Cerebellar nuclear complex (tissue), 1 donor: ENCODE results near the gene PRPF8.

Experiments used
- DNase-seq, 2 experiments: peaks; one replicate each; lab custom pipeline; 2025; lab: John Stamatoyannopoulos, UW

The PRPF8 gene

DNA sequence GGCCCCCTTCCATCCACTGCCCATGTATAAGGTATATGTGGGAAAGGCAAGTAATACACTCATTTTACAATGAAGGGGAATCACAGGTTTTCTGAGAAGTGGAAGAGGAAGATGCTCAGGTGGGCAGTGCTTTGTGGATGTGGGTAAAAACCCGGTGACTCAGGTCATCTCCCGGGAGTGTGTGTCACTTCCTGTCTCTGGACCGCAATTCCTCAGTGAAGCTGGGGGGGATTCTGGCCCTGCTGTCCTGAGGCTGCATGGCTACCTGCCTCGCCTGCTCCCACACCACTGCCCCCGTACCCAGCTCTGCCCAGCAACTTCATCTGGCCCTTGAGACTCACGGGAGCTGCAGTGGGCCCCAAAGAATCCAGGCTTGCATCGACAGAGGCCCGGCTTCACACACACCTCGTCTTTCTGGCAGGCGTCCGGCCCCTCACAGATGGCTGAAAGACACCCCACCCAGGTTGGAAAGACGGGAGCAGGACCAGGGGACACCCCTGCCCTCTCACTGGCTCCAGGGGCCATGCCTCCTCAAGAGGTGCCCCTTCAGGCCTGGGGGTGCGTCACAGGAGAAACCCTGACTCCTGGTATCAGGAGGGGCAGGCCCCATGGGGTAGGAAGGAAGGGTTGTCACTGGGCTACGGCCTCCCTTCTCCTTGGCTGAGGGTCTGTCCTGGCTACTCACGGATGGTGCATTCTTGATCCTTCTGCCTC, 40.0 kb downstream of the PRPF8 start:
- no peak for DNase-seq

DNA sequence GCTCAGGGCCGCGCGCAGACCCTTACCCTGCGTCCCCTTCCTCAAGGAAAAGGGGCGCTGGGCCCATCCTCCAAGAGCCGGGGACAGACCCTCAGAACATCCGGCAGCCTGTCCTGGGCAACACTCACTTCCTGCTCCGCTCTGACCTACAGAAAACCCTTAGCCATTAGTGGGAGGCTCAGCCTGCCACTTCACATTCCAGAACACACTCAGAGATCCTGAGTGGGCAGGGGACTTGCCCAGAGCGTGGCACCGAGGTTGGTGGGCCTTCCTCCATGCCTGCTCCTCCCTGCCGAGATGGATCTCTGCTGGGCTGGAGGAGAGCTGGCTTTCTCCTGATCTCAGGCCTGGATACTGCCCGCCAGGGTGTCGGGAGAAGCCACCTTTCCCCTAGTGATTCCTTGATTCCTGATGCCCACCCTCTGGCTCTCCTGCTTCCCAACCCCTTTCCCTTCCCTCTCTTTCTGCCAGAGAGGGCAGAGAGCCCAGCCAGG, 40.6 kb downstream of the PRPF8 start:
- no peak for DNase-seq

DNA sequence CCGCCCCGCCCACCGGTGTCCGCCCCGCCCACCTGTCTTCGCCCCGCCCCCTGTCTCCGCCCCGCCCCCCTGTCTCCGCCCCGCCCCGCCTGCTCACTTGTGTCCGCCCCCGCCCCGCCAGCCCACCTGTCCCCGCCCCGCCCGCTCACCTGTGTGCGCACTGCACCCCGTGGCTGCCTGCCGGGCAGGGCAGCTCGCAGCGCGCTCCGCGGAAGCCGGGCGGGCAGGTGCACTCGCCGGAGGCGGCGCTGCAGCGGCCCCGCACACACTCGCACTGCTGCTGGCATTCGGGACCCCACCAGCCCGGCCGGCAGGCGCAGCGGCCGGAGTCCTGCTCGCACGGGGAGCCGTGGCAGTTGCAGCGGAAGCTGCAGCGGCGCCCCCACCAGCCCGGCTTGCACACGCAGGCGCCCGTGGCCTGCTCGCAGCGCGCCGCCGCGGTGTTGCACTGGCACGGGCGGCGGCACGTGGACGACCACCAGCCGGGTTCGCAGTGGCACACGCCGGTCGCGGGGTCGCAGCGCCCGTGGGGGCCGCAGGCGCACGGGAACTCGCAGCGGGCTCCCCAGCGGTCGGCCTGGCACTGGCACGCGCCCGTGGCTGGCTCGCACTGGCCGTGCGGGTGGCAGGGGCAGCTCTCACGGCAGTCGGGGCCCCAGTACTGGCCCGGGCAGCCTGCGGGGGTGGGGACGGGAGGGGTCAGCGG, 41.2 kb downstream of the PRPF8 start:
- no peak for DNase-seq

DNA sequence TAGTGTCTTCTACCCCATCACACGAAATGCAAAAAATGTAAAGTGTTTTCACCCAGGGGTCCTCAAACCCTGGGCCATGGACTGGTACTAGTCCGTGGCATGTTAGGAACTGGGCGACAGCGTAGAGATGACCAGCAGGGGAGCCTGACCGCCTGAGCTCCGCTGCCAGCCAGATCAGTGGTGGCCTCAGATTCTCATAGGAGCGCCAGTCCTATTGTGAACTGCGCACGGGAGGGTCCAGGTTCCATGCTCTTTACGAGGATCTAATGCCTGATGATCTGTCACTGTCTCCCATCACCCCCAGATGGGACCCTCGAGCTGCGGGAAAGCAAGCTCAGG, 43.6 kb downstream of the PRPF8 start:
- DNase-seq, result no peak

DNA sequence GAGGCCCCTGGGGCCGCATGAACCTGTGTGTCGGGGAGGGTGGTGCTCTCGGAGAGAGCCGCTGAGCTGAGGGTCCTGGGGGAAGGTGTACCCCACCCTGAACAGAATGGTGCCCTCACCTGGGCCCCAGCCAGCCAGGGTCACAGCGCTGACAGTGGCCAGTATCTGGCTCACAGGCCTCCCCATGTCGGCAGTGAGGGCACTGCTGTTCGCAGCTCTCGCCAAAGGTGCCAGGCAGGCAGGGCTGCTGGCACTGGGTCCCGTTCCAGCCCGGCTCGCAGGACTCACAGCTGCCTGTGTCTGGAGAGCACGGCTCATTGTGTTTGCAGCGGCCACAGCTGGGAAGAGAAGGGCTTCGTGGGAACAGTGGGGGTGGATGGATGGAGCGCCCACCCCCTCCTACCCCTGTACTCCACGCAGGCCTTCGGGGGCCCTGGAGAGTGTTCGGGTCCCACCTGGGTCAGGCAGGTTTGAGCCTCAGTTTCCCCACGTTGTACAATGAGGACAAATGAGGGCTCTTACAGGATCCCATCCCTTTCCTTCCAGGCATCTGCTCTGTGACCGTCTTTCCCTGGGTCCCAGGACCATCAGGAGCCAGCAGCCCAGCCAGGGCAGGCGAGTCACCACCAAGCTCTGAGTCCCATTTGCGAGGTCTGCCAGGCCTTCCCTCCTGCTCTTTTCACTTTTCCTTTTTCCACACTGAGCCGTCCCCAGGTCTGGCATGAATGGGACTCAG, 44.2 kb downstream of the PRPF8 start:
- DNase-seq, result no peak

DNA sequence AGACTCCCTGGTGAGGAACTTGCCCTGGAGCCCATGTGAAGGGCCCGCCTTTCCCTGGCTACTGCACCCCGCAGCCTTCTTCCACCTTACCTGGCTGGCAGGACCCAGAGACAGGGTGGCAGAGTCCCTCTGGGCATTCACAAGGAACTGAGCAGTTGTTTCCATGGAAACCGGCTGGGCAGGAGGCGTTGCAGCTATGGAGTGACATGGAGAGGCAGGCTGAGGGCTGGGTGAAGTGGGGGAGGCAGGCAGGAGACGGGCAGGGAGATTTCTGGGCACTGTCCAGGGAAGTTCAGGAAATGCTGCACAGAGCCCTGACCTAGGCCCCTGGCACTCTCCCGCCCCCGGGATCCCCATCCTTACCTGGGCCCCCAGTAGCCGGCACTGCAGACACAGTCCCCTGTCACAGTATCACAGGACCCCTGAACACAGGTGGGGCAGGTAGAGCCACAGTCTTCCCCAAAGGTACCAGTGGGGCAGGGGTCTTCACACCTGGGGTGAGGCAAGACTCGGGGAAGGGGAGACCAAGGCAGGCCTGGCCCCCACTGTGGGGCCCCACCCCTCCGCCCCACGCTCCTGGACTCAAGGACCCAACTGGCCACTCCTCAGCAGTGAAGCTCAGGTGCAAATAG, 45.0 kb downstream of the PRPF8 start:
- no peak for DNase-seq

DNA sequence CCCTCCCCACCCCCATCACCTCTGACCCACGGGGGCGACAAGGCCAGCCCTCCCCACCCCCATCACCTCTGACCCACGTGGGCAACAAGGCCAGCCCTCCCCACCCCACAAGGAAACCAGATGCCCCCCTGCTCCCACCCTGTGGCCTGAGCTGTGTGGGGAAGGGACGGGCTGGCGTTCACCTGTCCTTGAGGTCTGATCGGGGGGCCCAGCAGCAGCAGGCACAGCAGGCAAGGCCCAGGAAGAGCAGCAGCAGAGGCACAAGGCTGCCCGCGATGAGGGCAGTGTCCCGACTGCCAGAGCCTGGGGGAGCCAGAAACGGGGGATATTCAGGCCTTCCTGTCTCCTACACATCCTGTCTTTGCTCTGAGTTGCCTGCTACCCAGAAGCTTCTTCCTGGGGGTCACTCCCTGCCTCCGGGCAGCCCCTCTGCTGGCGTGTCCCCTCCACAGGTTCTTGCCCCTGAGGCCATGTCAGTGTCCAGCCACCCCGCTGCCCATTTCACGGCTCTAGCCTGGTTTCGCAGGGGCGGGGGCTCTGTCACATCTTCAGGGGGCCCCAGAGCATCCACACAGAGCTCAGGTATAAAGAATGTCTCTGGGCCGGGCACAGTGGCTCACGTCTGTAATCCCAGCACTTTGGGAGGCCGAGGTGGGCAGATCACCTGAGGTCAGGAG, 45.9 kb downstream of the PRPF8 start:
- DNase-seq, result no peak

DNA sequence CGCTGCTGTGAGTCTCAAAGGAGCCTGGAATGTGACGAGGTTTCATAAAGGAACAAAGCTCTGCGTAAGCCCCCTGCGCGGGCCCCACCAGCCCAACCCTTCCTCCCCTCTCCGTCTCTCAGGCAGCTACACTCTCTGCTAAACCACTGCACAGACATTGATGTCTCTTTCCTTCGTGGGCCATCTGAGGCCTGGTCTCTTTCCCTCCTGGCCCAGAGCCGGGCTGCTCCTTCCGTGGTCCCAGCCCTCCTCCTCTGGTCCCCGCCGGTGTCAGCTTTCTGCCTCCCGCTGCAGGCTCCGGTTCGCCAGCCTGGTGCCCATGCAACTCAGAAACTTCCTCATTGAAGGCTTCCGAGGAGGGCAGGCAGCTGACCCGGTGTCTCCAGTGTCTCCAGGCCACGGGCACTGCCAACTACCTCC, 46.5 kb downstream of the PRPF8 start:
- no peak for DNase-seq

DNA sequence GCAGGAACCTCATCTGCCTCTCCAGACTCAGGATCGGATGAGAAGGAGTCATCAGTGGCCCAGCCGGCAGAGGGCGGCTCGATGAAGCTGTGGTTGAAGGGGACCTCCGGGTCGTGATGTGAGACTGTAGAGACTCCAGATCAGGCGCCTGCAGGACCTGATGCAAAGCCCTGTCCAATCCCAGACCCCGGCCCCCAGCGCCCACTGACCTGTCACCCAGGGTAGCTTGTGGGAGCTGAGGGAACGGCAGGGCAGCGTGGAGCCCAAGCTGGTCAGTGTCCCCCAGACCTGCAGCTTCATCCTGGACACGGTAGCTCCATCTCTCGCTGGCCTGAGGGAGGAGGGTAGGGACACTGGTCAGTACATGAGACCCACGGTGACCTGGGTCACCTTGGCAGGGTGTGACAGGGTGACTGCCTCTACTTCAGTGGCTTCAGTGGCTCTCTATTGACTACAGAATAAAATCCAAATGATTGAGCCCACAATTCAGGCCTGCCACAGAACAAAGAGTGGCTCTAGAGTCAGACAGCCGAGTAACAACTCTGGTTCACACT, 47.9 kb downstream of the PRPF8 start:
- no peak for DNase-seq

DNA sequence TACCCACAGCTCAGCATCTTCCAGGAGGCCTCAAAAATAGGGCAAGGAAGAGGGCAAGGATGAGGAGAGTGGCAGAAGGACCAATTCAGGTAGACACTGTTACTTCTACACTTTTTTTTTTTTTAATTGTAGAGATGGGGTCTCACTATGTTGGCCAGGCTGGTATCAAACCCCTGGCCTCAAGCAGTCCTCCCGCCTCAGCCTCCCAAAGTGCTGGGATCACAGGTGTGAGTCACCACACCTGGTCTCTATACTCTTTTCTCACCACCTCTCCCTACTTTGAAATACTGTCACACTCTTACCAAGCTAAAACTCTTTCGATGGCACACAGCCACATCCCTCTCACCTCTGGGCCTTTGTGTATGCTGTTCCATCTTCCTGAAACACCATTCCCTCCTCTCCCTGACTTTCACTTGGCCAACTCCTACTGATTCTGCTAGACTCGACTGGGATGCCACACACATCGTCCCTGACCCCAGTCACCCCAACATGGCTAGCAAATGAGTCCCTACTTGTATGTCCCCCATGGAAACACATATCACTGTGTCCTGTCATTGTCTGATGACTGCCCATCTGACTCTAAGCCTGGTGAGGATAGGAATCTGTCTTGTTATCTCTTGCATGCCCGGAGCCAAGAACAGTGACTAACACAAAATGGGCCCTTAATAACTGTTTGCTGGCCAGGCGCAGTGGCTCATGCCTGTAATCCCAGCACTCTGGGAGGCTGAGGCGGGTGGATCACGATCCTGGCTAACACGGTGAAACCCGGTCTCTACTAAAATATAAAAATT, 48.8 kb downstream of the PRPF8 start:
- DNase-seq, result no peak

DNA sequence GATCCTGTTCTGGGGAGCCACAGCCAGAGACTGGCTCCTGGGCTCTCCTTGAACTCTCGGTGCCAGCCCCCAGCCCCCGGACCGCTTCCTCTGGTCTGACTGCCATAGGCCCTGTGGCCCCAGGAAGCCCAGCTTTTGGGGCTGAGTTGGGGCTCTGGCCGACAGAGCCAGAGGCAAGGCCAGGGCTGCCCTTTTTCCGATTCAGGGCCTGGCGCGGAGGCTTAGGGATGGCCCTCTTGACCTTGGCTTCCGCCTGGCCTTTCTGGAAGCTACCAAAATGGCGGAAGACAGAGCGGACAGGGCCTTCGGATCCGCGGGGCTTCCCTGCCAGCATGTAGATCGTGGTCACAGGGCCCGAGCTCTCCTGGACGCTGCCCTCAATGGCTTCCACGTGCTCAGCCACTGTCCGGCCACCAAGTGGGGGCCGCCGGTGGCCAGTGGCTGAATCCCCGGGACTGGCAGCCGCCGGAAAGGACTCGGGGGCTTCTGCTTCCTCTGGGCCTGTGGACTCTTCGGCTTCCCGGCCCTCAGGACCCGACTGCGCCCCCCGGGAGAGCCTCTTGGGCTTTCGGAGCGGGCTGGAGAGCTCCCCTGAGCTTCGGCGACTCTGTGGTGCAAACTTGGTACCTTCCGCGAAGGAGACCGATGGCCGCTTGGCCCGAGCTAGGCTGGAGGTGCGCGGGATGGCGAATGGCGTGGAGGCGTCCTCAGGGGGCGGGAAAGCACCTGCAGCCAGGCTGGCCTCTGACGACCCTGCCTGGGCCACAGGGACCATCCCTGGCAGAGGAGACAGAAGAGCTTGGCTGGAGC, 49.6 kb downstream of the PRPF8 start:
- DNase-seq, result no peak

DNA sequence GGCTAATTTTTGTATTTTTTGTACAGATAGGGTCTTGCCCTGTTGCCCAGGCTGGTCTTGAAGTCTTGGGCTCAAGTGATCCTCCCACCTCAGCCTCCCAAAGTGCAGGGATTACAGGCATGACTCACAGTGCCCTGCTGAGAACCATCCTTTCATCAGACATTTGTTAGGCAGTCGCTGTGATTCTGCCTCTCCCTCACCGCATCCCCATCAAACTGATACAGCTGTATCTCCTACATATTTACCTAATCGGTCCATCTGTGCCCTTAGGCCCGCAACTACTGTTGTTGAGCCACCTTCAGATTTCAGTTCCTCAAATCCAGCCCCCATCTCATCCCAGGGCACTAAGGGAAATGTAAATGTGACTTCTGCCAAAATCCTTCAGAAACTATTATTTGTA, 54.0 kb downstream of the PRPF8 start:
- DNase-seq, result no peak

DNA sequence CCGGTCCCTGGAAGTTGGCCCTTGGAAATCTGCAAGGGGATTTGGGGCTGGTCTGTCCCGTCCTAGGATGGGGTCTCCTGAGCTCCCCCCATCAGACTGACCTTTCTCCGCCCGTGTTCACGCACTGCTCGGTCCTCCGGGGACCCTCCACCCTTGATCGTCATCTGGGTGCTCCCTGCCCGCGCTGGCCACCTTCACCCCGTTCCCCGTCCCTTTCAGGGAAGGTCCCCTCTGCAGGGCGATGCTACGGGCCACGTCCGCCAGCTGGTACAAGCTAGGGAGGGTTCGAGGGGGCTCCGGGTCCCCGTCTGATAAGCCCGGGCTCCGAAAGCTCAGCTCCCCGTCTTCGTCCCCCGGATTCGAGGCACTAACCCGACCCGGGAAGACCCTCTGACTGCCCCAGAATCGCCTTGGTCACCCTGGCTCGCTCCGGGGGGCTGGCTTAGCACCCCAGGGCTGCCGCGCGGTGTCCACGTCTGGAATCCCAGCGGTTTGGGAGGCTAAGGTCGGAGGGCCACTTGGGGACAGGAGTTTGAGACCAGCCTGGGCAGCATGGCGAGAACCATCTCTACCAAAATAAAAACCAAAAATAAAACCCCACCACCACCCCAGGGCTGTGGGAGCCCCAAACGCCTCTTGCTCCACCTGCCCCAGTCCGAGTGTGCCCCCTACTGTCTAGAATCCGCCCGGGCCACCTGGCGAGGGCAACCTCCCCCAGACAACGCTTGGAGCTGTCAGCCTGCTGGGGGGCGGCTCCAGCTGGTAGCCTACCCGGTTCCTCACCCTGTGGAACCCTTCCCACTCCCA, 55.0 kb downstream of the PRPF8 start:
- no peak for DNase-seq

DNA sequence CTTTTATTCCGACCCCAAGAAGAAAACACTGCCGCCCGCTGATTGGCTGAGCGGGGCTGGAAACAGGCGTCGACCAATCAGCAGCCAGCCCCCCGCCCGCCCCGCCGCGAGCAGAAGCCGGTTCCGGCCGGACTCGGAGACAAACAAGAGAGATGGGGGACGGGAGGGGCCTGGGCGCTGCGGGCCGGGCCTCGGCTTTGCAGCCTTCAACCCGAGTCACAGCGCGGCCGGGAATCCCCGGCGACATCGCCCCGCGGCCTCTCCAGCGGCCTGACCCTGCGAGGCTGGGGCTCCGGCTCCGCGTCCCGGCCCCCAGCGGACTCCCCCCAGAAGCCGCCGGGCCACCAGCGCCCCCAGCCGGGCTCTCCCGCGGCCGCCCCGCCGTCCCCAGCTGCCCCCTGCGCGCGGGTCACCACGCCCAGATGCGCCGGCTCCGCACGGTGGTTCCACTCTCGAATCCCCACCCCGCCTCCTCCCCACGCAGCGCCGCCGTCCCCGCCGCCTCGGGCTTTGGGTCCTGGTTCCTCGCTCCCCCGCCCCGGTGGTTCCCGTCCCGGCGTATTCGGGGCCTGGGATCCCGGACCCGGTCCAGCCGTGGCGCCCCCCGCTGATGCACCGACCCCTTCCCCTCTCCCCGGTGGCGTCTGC, 55.7 kb downstream of the PRPF8 start:
- peak; percentile 54 to 80 for DNase-seq

DNA sequence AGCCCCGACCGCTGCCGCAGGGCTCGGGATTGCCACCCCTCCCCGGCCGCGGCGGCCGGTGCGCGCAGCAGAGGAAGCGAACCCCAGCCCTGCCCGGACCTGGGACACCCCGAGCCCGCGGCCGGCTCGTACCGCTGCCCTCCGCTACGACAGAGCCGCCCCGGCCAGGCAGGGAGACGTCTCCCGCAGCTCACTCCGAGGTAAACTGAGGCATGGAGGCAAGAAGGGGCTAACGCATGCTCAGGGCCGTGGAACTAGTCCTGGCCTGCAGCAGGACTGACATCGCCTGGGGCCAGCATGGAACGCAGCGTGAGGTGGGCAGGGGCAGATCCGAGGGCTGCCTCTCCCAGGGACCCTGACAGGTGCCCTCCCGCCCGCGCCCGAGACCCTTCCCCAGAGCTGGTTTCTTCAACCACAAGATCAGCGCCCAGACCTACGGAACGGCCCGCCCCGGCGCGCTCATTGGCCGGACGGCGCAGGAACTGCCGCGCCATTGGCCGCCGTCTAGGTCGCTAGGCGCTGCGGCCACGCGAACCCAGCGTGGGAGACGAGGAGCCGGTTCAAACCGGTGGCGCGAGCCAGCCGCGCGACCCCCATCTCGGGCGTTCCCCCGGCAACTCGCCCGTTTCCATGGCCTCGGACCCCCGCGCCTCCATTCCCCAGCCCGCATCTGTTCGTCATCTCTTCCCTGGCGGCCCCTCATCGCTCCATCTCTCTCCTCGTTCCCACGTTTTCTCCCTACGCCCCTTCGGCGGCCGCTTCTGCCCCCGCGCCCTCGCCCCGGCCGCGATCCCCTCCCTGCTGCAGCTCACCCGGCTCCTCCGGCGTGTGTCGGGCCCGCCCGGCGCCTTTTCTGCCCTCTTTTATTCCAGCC, 56.4 kb downstream of the PRPF8 start, which contains the start of gene SLC43A2:
Gene SLC43A2 (minus strand): TSS at position 853 of the 874 bp plus-strand sequence. CDS start 960 bp downstream, outside the sequence.
- peak in 1 of 2 experiments; percentile 47 for DNase-seq

DNA sequence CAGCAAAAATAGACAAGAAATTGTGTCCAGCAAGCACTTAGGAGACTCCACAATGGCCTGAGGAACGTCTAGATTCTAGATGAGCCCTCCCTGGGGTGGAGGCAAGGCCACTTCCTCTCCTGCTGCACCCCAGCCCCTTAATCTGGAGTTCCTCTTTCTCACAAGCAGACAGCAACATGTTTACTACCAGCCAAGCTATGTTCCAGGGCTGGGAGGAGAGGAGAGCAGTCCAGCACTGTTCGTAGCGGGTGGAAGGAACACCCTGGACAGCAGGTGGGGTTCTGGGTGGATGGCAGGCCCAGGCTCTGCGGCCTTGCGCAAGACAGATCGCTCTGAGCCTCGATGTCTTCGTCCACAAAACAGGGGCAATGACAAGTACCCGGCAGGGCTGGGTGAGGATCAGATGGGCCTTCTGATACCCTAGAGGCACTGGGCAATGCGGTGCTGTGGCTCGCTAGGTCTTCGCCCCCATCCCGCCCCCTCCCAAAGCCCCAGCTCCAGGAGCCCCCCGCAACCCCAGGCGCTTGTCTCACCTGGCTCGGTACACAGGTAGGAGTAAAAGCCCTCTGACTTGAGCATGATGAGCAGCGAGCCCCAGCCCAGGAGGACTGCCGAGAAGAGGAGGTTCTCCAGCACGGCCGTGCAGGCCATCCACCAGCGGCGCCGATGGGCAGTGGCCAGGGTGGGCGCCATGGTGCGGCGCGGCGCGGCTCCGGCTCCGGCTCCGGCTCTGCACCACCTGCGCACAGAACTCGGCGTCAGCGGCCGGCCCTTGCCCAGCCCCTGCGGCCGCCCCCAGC, 57.3 kb downstream of the PRPF8 start:
- peak in 1 of 2 experiments; percentile 47 for DNase-seq
